H9 (cell line): ENCODE results near the gene DBNDD2. TPM values are rescaled to one million over a fixed set of nuclear protein-coding genes. Genes with fewer than 3 reads are reported as not detected.

Experiments
- DNase-seq: peaks from one replicate; pipeline ENCODE4 v3.0.0-alpha.2; 2017
- H2AFZ ChIP-seq: one replicate; pipeline ENCODE4 v1.6.1; 2013; ENCODE audit warnings: mild to moderate bottlenecking, low read length, control low read depth, moderate library complexity
- H2AK5ac ChIP-seq: 2 replicates; pipeline ENCODE4 v1.6.1; 2013; ENCODE audit warnings: low read length, control low read depth, mixed read lengths; ENCODE audit not compliant: insufficient read length
- H2BK120ac ChIP-seq: one replicate; pipeline ENCODE4 v1.6.1; 2013; ENCODE audit warnings: low read depth, mild to moderate bottlenecking, low read length, control low read depth, inconsistent platforms; ENCODE audit not compliant: poor library complexity, severe bottlenecking
- H2BK12ac ChIP-seq: 2 replicates; pipeline ENCODE4 v1.6.1; 2013; ENCODE audit warnings: low read length, control low read depth, mixed read lengths, low read depth; ENCODE audit not compliant: insufficient read length
- H2BK15ac ChIP-seq: 2 replicates; pipeline ENCODE4 v1.6.1; 2013; ENCODE audit warnings: low read depth, low read length, control low read depth
- H2BK20ac ChIP-seq: one replicate; pipeline ENCODE4 v1.6.1; 2013; ENCODE audit warnings: low read depth, mild to moderate bottlenecking, low read length, control low read depth, inconsistent platforms; ENCODE audit not compliant: poor library complexity, severe bottlenecking
- H2BK5ac ChIP-seq: 2 replicates; pipeline ENCODE4 v1.6.1; 2013; ENCODE audit warnings: low read length, control low read depth, mixed read lengths; ENCODE audit not compliant: insufficient read length
- H3K14ac ChIP-seq: 2 replicates; pipeline ENCODE4 v1.6.1; 2013; ENCODE audit warnings: low read length, control low read depth; ENCODE audit not compliant: insufficient read depth
- H3K18ac ChIP-seq: 2 replicates; pipeline ENCODE4 v1.6.1; 2013; ENCODE audit warnings: low read depth, mild to moderate bottlenecking, mixed read lengths, low read length, control low read depth; ENCODE audit not compliant: insufficient read length
- H3K23ac ChIP-seq: 2 replicates; pipeline ENCODE4 v1.6.1; 2013; ENCODE audit warnings: low read length, control low read depth, mixed read lengths, low read depth; ENCODE audit not compliant: insufficient read length
- H3K23me2 ChIP-seq: 2 replicates; pipeline ENCODE4 v1.6.1; 2013; ENCODE audit warnings: low read depth, mild to moderate bottlenecking, mixed read lengths, low read length, control low read depth; ENCODE audit not compliant: insufficient read length, poor library complexity, severe bottlenecking
- H3K27ac ChIP-seq: 2 replicates; pipeline ENCODE4 v1.5.1; 2013; ENCODE audit warnings: low read length, control low read depth, mixed read lengths, low read depth; ENCODE audit not compliant: insufficient read length
- H3K27me3 ChIP-seq: 2 replicates; pipeline ENCODE4 v1.6.1; 2013; ENCODE audit warnings: low read length, control low read depth, inconsistent platforms; ENCODE audit not compliant: insufficient read depth
- H3K4ac ChIP-seq: 2 replicates; pipeline ENCODE4 v1.6.1; 2013; ENCODE audit warnings: low read depth, mild to moderate bottlenecking, control low read depth, inconsistent platforms, low read length, moderate library complexity
- H3K4me1 ChIP-seq: 2 replicates; pipeline ENCODE4 v1.6.1; 2013; ENCODE audit warnings: low read length, control low read depth, inconsistent platforms; ENCODE audit not compliant: insufficient read depth
- H3K4me2 ChIP-seq: 2 replicates; pipeline ENCODE4 v1.6.1; 2013; ENCODE audit warnings: low read length, control low read depth, mixed read lengths; ENCODE audit not compliant: insufficient read length, insufficient read depth
- H3K56ac ChIP-seq: 2 replicates; pipeline ENCODE4 v1.6.1; 2013; ENCODE audit warnings: low read depth, mild to moderate bottlenecking, mixed read lengths, low read length, control low read depth; ENCODE audit not compliant: insufficient read length
- H3K79me1 ChIP-seq: 2 replicates; pipeline ENCODE4 v1.6.1; 2013; ENCODE audit warnings: low read depth, mild to moderate bottlenecking, moderate library complexity, low read length, control low read depth, inconsistent platforms; ENCODE audit not compliant: insufficient read depth, poor library complexity, severe bottlenecking
- H3K79me2 ChIP-seq: 2 replicates; pipeline ENCODE4 v1.6.1; 2013; ENCODE audit warnings: low read length, control low read depth, inconsistent platforms; ENCODE audit not compliant: insufficient read depth
- H3K9ac ChIP-seq: 2 replicates; pipeline ENCODE4 v1.6.1; 2013; ENCODE audit warnings: low read length, control low read depth, mixed read lengths; ENCODE audit not compliant: insufficient read length; ENCODE audit errors: extremely low read depth
- H3K9me3 ChIP-seq: one replicate; pipeline ENCODE4 v1.6.1; 2013; ENCODE audit warnings: low read depth, low read length, inconsistent platforms; ENCODE audit not compliant: control insufficient read depth
- H3T11ph ChIP-seq: one replicate; pipeline ENCODE4 v1.6.1; 2013; ENCODE audit warnings: mild to moderate bottlenecking, low read length, control low read depth, inconsistent platforms
- H4K20me1 ChIP-seq: one replicate; pipeline ENCODE4 v1.6.1; 2013; ENCODE audit not compliant: control insufficient read depth, insufficient read length, insufficient read depth
- H4K5ac ChIP-seq: 2 replicates; pipeline ENCODE4 v1.6.1; 2013; ENCODE audit warnings: low read depth, mild to moderate bottlenecking, mixed read lengths, low read length, control low read depth; ENCODE audit not compliant: insufficient read length
- H4K8ac ChIP-seq: replicated peaks from 2 replicates; pipeline ENCODE4 v1.6.1; 2013; ENCODE audit warnings: low read length, control low read depth, mixed read lengths, low read depth; ENCODE audit not compliant: insufficient read length
- H4K91ac ChIP-seq: 2 replicates; pipeline ENCODE4 v1.6.1; 2013; ENCODE audit warnings: low read depth, mild to moderate bottlenecking, moderate library complexity, mixed read lengths, low read length, control low read depth; ENCODE audit not compliant: insufficient read length
- H3K27ac Mint-ChIP-seq, 3 experiments: 2 replicates in 2 of 3; 3 replicates in 1 of 3; pipeline ENCODE4 v1.8.0; 2020 to 2021; ENCODE audit warnings: mixed read lengths in 3 of 3, mild to moderate bottlenecking in 1 of 3, moderate library complexity in 1 of 3
- H3K27me3 Mint-ChIP-seq: 2 replicates; pipeline ENCODE4 v1.8.0; 2021; ENCODE audit warnings: low read depth, mild to moderate bottlenecking, moderate library complexity, mixed read lengths
- H3K36me3 Mint-ChIP-seq, 3 experiments: 2 replicates in 2 of 3; 3 replicates in 1 of 3; pipeline ENCODE4 v1.8.0; 2020 to 2021; ENCODE audit warnings: low read depth in 3 of 3, mixed read lengths in 3 of 3; ENCODE audit not compliant: insufficient read depth in 1 of 3
- H3K4me1 Mint-ChIP-seq, 2 experiments: 2 replicates each; pipeline ENCODE4 v1.8.0; 2020; ENCODE audit warnings: mixed read lengths in 2 of 2
- H3K4me3 Mint-ChIP-seq, 2 experiments: 2 replicates in 1 of 2; 3 replicates in 1 of 2; pipeline ENCODE4 v1.8.0; 2020 to 2021; ENCODE audit warnings: mild to moderate bottlenecking in 2 of 2, mixed read lengths in 2 of 2, moderate library complexity in 1 of 2
- H3K9me3 Mint-ChIP-seq, 2 experiments: 2 replicates in 1 of 2; 3 replicates in 1 of 2; pipeline ENCODE4 v1.8.0; 2020; ENCODE audit warnings: mild to moderate bottlenecking in 2 of 2, mixed read lengths in 2 of 2, moderate library complexity in 1 of 2
- CTCF ChIP-seq: fragments of 200-600 bp; sonication (generic); conservative IDR thresholded peaks from 3 replicates; pipeline ENCODE4 v1.8.0; 2021; ENCODE audit warnings: antibody characterized with exemption, mild to moderate bottlenecking
- WGBS: extraction: QIAGEN DNeasy Blood & Tissue Kit; methylation state at CpG from one replicate; pipeline ENCODE4 v1.1.7; 2013; ENCODE audit warnings: missing lambda C conversion rate, low lambda C conversion rate, mixed read lengths; ENCODE audit not compliant: insufficient read length; ENCODE audit errors: extremely low coverage; 5-methylcytosine and 5-hydroxymethylcytosine counted together
- total RNA-seq: library from RNA; stranded (reverse); gene quantifications from 2 replicates; pipeline ENCODE4 v1.2.1, GENCODE V29; 2021

The DBNDD2 gene
- total RNA-seq, 1 experiment from 2014 or later: 39.1 TPM

- peaks cover 21% of the 10 kb centered on the region for H3K23me2 ChIP-seq
- no peak for DNase-seq
- no peak overlapping the region for H2BK20ac ChIP-seq
- peaks cover 3% of the 10 kb centered on the region; the same call in 1 of the 2 replicates for H3K4me1 ChIP-seq
- no peak overlapping the region for H3K23ac ChIP-seq
- H2AFZ ChIP-seq: no peak overlapping the region
- Mint-ChIP-seq H3K27ac (no peak overlapping the region), H3K27me3 (peaks cover 47% of the 10 kb centered on the region), H3K4me1 (peaks cover 12 to 14% of the 10 kb centered on the region in 2 experiments), H3K36me3 (peaks cover 7 to 25% (median 17%) of the 10 kb centered on the region in 3 experiments; a peak in 6 of 7 replicates), H3K4me3 (no peak overlapping the region), H3K9me3 (peaks cover 33% of the 10 kb centered on the region in 2 experiments)
- no peak overlapping the region for H2BK120ac ChIP-seq
- no CpG with 5 or more reads among the region's 1 CpG for WGBS
- no peak overlapping the region for H3K4ac ChIP-seq
- H3K79me2 ChIP-seq: no peaks in the 10 kb centered on the region
- no peak overlapping the region for H2BK5ac ChIP-seq
- H3K27me3 ChIP-seq: peaks cover 4% of the 10 kb centered on the region; the same call in 1 of the 2 replicates
- H3K4me2 ChIP-seq: no peak overlapping the region
- no peak overlapping the region for H2BK12ac ChIP-seq
- H3K27ac ChIP-seq: no peak overlapping the region
- no peaks in the 10 kb centered on the region for H4K20me1 ChIP-seq
- TF ChIP-seq CTCF: no peak
- no peak overlapping the region for H2BK15ac ChIP-seq
- no peak overlapping the region for H3K14ac ChIP-seq
- H3K18ac ChIP-seq: no peak overlapping the region
- H3K79me1 ChIP-seq: no peaks in the 10 kb centered on the region
- H3K9me3 ChIP-seq: no peaks in the 10 kb centered on the region
- no peak overlapping the region for H3T11ph ChIP-seq
- no peak overlapping the region for H4K91ac ChIP-seq
- H4K5ac ChIP-seq: no peak overlapping the region
- no peak overlapping the region for H4K8ac ChIP-seq
- no peak overlapping the region for H2AK5ac ChIP-seq
- no peak overlapping the region for H3K56ac ChIP-seq
- H3K9ac ChIP-seq: no peak overlapping the region
These were observed 5.1 kb upstream of the DBNDD2 start for GRCh38 chr20:45402946-45403345.
